Omental fat pad (tissue), 4 donors: ENCODE data around the gene TRPM3. TPM values are rescaled to one million over a fixed set of nuclear protein-coding genes. Genes with fewer than 3 reads are reported as not detected.

Source experiments
- ATAC-seq: fragments of 150-250 bp; one replicate; pipeline ENCODE4 v1.9.1; 2016; ENCODE audit warnings: mild to moderate bottlenecking, moderate library complexity; ENCODE audit not compliant: low FRiP score
- DNase-seq: peaks from one replicate; pipeline ENCODE4 v3.0.0-alpha.2; 2019; ENCODE audit warnings: low spot score
- total RNA-seq, 4 donors: library from RNA; depleted of rRNA; stranded (reverse); fragments of >200 nt; gene quantifications; one replicate each; pipeline ENCODE4 v1.1.0, GENCODE V29; 2016
- TF ChIP-seq, protein P1 (sequence below), 3 donors: fragments of 450-650 bp; IDR thresholded peaks; one replicate each; pipeline ENCODE4 v1.5.1; 2016 to 2017; ENCODE audit warnings: antibody characterized with exemption in 3 of 3, mild to moderate bottlenecking in 3 of 3, moderate library complexity in 2 of 3

TRPM3 gene
- total RNA-seq, 4 donors from 2014 or later = 0.60 to 9.3 (median 1.5) TPM

DNA sequence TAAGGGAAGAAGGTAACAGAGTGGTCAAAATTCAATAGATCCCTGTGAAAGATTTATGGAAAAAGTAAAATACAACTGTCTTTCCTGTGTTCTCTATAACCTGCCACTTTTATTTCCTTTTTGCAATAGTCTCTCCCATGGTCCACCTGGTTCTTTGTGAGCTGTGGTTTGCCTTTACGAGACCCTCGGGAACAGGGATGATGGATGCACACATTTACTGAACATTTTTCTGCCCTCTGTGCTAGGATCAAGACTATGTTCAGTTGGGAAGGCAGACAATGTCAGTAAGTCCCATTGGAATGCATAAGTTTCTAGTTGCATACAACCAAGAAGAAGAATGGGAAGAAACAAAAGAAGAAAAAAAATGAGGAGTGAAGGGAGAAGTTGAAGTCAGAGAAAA, 281.2 kb downstream of the TRPM3 start:
- DNase-seq = no peak
- no peak for ATAC-seq
- TF ChIP-seq, protein P1, sequence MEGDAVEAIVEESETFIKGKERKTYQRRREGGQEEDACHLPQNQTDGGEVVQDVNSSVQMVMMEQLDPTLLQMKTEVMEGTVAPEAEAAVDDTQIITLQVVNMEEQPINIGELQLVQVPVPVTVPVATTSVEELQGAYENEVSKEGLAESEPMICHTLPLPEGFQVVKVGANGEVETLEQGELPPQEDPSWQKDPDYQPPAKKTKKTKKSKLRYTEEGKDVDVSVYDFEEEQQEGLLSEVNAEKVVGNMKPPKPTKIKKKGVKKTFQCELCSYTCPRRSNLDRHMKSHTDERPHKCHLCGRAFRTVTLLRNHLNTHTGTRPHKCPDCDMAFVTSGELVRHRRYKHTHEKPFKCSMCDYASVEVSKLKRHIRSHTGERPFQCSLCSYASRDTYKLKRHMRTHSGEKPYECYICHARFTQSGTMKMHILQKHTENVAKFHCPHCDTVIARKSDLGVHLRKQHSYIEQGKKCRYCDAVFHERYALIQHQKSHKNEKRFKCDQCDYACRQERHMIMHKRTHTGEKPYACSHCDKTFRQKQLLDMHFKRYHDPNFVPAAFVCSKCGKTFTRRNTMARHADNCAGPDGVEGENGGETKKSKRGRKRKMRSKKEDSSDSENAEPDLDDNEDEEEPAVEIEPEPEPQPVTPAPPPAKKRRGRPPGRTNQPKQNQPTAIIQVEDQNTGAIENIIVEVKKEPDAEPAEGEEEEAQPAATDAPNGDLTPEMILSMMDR (IDR thresholded peaks at IDR 0.05) = no peak

DNA sequence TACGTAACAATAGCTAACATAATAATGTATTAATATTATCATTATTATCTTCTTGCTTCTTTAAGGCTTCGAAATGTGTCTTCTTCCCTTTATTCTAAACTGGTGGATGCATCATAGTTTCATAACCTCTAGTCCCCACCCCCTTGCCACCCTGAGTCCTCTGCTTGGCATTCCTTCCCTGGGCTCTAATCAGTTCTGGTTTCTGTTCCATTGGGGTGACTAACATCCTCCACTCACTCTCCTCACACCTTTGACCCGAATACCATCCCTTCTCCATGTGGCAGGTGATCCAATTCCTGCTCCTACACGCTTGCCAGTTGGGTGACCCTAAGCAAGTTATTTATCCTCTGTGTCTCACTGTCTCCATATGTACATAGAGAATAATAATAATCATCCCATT, 286.1 kb downstream of the TRPM3 start:
- TF ChIP-seq, protein P1 (IDR thresholded peaks at IDR 0.05) = no peak
- DNase-seq = no peak
- peak; percentile 48 for ATAC-seq

DNA sequence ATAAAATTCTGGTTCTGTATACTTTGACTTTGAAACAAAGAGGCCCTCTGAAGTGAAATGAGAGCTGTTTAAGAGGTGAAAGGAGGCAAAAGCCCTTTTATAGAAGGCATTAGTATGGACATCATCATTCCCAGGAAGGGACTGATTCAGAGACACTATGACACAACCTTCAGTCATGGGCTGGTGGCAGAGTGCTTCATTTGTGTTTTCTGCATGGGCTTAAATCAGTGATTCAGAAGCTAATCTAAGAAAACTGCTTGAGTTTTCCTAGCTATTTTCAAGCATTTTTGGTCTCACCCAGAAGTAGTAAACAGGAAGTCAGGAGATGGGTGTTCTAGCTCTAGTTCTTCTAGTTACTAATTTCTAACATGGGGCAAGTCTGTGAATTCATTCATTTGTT, 288.9 kb downstream of the TRPM3 start:
- ATAC-seq (no peak), DNase-seq (no peak)
- TF ChIP-seq, protein P1 (IDR thresholded peaks at IDR 0.05) = no peak

DNA sequence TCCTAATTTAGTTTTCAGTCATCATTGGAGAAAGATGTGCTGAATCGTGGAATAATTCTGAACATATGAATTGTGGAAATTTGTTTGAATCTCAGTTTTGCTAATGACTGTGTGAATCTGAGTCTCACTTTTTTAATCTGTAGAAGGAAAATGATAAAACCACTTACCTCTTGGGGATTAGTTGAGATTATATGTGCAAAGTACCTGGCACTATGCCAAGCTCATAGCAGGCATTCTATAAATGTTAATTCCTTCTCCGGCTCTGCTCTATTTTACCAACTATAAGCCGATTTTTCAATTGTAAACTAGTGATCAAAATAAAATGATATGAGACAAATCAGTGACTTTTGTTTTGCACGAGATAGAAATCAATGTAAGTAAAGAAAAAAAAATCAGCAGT, 290.8 kb downstream of the TRPM3 start:
- DNase-seq = no peak
- no peak for ATAC-seq
- TF ChIP-seq, protein P1 (IDR thresholded peaks at IDR 0.05) = no peak

DNA sequence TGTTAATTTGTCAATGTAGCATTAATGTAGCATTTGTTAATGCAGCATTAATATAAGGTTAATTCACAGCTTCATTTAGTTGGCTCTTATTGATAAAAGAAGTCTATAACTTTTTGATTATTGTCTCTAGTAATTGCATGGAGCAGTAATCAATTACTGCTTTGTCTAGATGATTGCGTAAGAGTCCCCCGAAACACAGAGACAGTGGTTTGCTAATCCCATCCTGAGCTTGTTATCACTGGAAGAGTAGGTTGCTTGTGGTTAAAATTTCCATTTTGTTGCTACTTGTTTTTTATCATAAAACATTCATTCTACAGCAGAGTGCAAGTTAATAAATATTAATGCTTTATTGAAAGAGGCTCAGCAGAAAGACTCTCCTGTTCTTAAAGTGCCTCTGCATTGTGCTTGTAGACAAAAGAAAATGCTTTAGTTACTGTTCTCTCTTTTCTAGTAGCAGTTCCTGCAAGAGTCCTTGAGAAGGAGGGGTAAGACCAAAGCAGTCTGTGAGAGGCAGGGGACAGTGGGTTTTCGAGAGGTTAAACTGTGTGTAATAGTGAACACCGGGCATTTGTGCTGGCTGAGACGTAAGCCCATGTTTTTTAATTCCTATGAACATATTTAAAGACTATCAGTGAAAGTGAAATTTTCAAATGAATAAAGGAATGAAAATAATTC, 291.7 kb downstream of the TRPM3 start:
- ATAC-seq (no peak), DNase-seq (no peak)
- TF ChIP-seq, protein P1 (IDR thresholded peaks at IDR 0.05) = no peak

DNA sequence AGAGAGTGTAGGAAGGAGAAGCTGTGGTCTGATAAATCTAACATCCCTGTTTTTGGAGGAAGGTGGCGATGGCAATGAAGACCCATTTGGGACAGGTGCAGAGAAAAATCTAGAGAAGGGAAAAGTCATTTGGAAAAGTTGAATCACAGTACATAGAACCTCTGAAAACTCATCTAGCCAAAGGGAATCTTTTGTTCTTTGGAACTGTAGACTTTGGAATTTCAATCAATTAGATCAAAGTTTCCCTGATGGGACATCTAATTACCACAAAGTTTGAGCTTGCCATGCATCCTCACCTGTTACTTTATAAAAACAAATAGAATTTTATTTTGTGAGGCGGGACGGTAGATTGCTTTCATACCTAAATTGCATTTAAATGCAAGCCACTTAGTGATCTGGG, 294.9 kb downstream of the TRPM3 start:
- ATAC-seq (no peak), DNase-seq (no peak)
- TF ChIP-seq, protein P1 (IDR thresholded peaks at IDR 0.05) = no peak

DNA sequence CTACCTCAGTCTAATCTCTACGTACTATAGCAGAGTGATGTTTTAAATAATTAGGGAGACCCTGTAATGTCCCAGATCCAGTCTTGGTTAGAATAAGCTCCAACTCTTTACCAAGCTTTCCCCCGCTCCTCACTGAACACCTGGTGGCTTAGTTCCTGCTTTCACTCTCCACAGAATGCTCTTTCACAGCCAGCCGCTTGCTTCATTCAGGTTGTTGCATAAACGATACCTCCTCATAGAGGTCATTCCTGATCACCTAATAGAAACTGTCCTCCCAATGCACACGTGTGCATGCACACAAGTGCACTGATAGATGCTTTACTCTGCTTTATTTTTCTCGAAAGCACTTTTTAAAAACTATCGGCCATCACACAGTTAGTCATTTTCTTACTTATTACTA, 298.1 kb downstream of the TRPM3 start:
- TF ChIP-seq, protein P1 (IDR thresholded peaks at IDR 0.05) = no peak
- DNase-seq = no peak
- no peak for ATAC-seq
